B cell (primary cell): ENCODE measurements around the gene UBE2O. TPM values are rescaled to one million over a fixed set of nuclear protein-coding genes. Genes with fewer than 3 reads are reported as not detected.

Experiments
- ATAC-seq: fragments of 200-7000 bp; cut with Tn5 transposase; one replicate; pipeline ENCODE4 v1.10.0; 2021; ENCODE audit warnings: low read depth, mild to moderate bottlenecking, moderate number of reproducible peaks, moderate library complexity
- CTCF ChIA-PET: fragments of 350-600 bp; sonication (Branson Sonifier 250); formaldehyde crosslinking; loops from one replicate; lab custom pipeline; 2021; ENCODE audit warnings: antibody characterized with exemption, inconsistent platforms; lab: Charles Lee
- POLR2A ChIA-PET: fragments of 350-600 bp; sonication (Branson Sonifier 250); formaldehyde crosslinking; loops from one replicate; lab custom pipeline; 2021; ENCODE audit warnings: antibody characterized with exemption; lab: Charles Lee
- DNase-seq: peaks from one replicate; pipeline ENCODE4 v3.0.0; 2013
- H2AFZ ChIP-seq: 2 replicates; pipeline ENCODE4 v1.6.1; 2012; ENCODE audit warnings: mild to moderate bottlenecking, low read depth, low read length; ENCODE audit not compliant: insufficient read depth, poor library complexity, severe bottlenecking
- H3K27ac ChIP-seq, 2 donors: 1 replicate in 1 of 2; 2 replicates in 1 of 2; pipeline ENCODE4 v1.5.1; 2012 to 2013; ENCODE audit warnings: low read length in 2 of 2, mild to moderate bottlenecking in 2 of 2, moderate library complexity in 1 of 2
- H3K27me3 ChIP-seq, 4 experiments: fragments of 200-600 bp in 1 of 4; sonication (generic) in 1 of 4; replicated peaks in 1 of 4; 1 replicate in 2 of 4; 2 replicates in 2 of 4; pipeline versions ENCODE4 v1.6.1 to v1.7.0; 2013 to 2016; ENCODE audit warnings: low read length in 3 of 4, mild to moderate bottlenecking in 2 of 4, mixed read lengths in 1 of 4, moderate library complexity in 1 of 4; ENCODE audit not compliant: insufficient read depth in 4 of 4, control insufficient read depth in 3 of 4; ENCODE audit errors: control extremely low read depth in 1 of 4
- H3K36me3 ChIP-seq, 2 experiments: replicated peaks in 1 of 2; 1 replicate in 1 of 2; 2 replicates in 1 of 2; pipeline versions ENCODE4 v1.6.1 to v1.7.1; 2013; ENCODE audit warnings: low read length in 1 of 2; ENCODE audit not compliant: insufficient read depth in 2 of 2, control insufficient read depth in 1 of 2; ENCODE audit errors: control extremely low read depth in 1 of 2, extremely low read depth in 1 of 2
- H3K4me1 ChIP-seq, 2 donors: fragments of 200-600 bp in 1 of 2; sonication (generic) in 1 of 2; 1 replicate in 1 of 2; 2 replicates in 1 of 2; pipeline versions ENCODE4 v1.5.1 to v1.6.1; 2013 to 2017; ENCODE audit warnings: low read length in 2 of 2; ENCODE audit not compliant: control insufficient read depth in 2 of 2, insufficient read depth in 2 of 2
- H3K4me2 ChIP-seq: replicated peaks from 2 replicates; pipeline ENCODE3; 2012; ENCODE audit warnings: mild to moderate bottlenecking, low read depth, low read length; ENCODE audit not compliant: poor library complexity, severe bottlenecking
- H3K4me3 ChIP-seq, 5 experiments: fragments of 200-600 bp in 1 of 5; sonication (generic) in 1 of 5; 1 replicate in 3 of 5; 2 replicates in 2 of 5; pipeline versions ENCODE4 v1.5.1 to v1.7.0; 2011 to 2016; ENCODE audit warnings: low read length in 4 of 5, mild to moderate bottlenecking in 4 of 5, low read depth in 2 of 5, control low read depth in 1 of 5, moderate library complexity in 1 of 5; ENCODE audit not compliant: insufficient read depth in 1 of 5; ENCODE audit errors: control extremely low read depth in 1 of 5, extremely low read depth in 1 of 5
- H3K79me2 ChIP-seq: fragments of 200-600 bp; sonication (generic); one replicate; pipeline ENCODE4 v1.6.0; 2016; ENCODE audit warnings: low read length; ENCODE audit not compliant: control insufficient read depth, insufficient read depth
- H3K9ac ChIP-seq: fragments of 200-600 bp; sonication (generic); 2 replicates; pipeline ENCODE4 v1.6.1; 2017; ENCODE audit warnings: mild to moderate bottlenecking, low read length, moderate library complexity
- H3K9me3 ChIP-seq, 3 donors: one replicate each; pipeline versions ENCODE4 v1.6.1 to v1.7.1; 2013; ENCODE audit warnings: low read length in 2 of 3; ENCODE audit not compliant: control insufficient read depth in 2 of 3, insufficient read depth in 1 of 3; ENCODE audit errors: control extremely low read depth in 1 of 3
- H4K20me1 ChIP-seq: 2 replicates; pipeline ENCODE4 v1.6.0; 2012; ENCODE audit warnings: mild to moderate bottlenecking, low read length; ENCODE audit not compliant: insufficient read depth, control insufficient read depth, poor library complexity, severe bottlenecking
- H3K27ac Mint-ChIP-seq: one replicate; pipeline ENCODE4 v1.8.0; 2021; ENCODE audit warnings: mixed read lengths
- H3K27me3 Mint-ChIP-seq: one replicate; pipeline ENCODE4 v1.8.0; 2021; ENCODE audit warnings: mixed read lengths
- H3K4me1 Mint-ChIP-seq: one replicate; pipeline ENCODE4 v1.8.0; 2021; ENCODE audit warnings: mixed read lengths
- H3K4me3 Mint-ChIP-seq: one replicate; pipeline ENCODE4 v1.8.0; 2021; ENCODE audit warnings: mixed read lengths
- H3K9me3 Mint-ChIP-seq: one replicate; pipeline ENCODE4 v1.8.0; 2022; ENCODE audit warnings: mixed read lengths; ENCODE audit not compliant: insufficient read depth
- CTCF ChIP-seq: fragments of 200-600 bp; IDR thresholded peaks from one replicate; pipeline ENCODE4 v1.8.0; 2022; ENCODE audit warnings: antibody characterized with exemption, mild to moderate bottlenecking
- EZH2 ChIP-seq: IDR thresholded peaks from 2 replicates; pipeline ENCODE4 v1.6.1; 2012; ENCODE audit warnings: borderline replicate concordance, low read depth, mild to moderate bottlenecking, moderate library complexity, low read length; ENCODE audit not compliant: insufficient read depth, poor library complexity, severe bottlenecking
- WGBS: methylation state at CpG from one replicate; pipeline ENCODE4 v1.1.5; 2013; ENCODE audit warnings: missing lambda C conversion rate; ENCODE audit not compliant: insufficient coverage; 5-methylcytosine and 5-hydroxymethylcytosine counted together
- intact Hi-C: fragments of 100-400 bp; cut with micrococcal nuclease; formaldehyde crosslinking; loops from one replicate; pipeline ENCODE4 v1.10.0; 2022
- polyA plus RNA-seq: library from polyadenylated mRNA; depleted of rRNA; stranded (reverse); fragments of >200 nt; gene quantifications from 2 replicates; pipeline ENCODE4 v1.2.3, GENCODE V29; 2012
- total RNA-seq, 2 donors: library from RNA; stranded (reverse); fragments of 120-200 nt in 1 of 2; gene quantifications; 1 replicate in 1 of 2; 2 replicates in 1 of 2; pipeline versions ENCODE4 v1.2.3 to v1.2.4, GENCODE V29; 2013 to 2022

UBE2O gene
- total and polyA plus RNA-seq, 2 donors (not counting 1 experiment from before 2014, with no cell fraction given): 41.3 to 54.0 TPM

- TF ChIP-seq EZH2 (no peak), CTCF (no peak)
- CTCF ChIA-PET: interaction anchor here (1.5 to 1.6 kb wide), 2 partner anchors 12 to 40 kb away, joined by 3 to 4 read pairs; no protein-coding TSS in a partner anchor
Observed at GRCh38 chr17:76357597-76358158, 95.3 kb downstream of the UBE2O start.

GRCh38 chr17:76356803-76357456 lies 96.0 kb downstream of the UBE2O start:
- TF ChIP-seq EZH2: no peak
- TF ChIP-seq CTCF: no peak
- Histone ChIP-seq H4K20me1 (no peaks in the 10 kb centered on the region), H2AFZ (no peak overlapping the region), H3K36me3 (no peaks in the 10 kb centered on the region), H3K4me3 (no peak overlapping the region), H3K9ac (no peak overlapping the region), H3K79me2 (peaks cover 7% of the 10 kb centered on the region), H3K4me1 (peaks cover 7 to 16% of the 10 kb centered on the region in 2 donors), H3K9me3 (no peaks in the 10 kb centered on the region), H3K27me3 (no peaks in the 10 kb centered on the region), H3K4me2 (no peak overlapping the region), H3K27ac (no peak overlapping the region)
- CTCF ChIA-PET: interaction anchor here (1.5 to 1.6 kb wide), 2 partner anchors 13 to 41 kb away, joined by 3 to 4 read pairs; no protein-coding TSS in a partner anchor
- Mint-ChIP-seq H3K27ac (no peak overlapping the region), H3K4me3 (no peak overlapping the region), H3K9me3 (no peaks in the 10 kb centered on the region), H3K27me3 (no peaks in the 10 kb centered on the region), H3K4me1 (peaks cover 24% of the 10 kb centered on the region)
- no peak for DNase-seq
- WGBS: 78% methylated on average over 7 of the region's 12 CpGs
- ATAC-seq: no peak
- POLR2A ChIA-PET: interaction anchor here (0.7 kb wide), 1 partner anchor 910 kb away, joined by 6 read pairs; no protein-coding TSS in a partner anchor
- intact Hi-C loops: no loop called here

More at GRCh38 chr17:76357597-76358158, 95.3 kb downstream of the UBE2O start:
- no peak for DNase-seq
- Histone ChIP-seq H3K4me3 (no peak overlapping the region), H4K20me1 (no peaks in the 10 kb centered on the region), H3K79me2 (peaks cover 6% of the 10 kb centered on the region), H2AFZ (no peak overlapping the region), H3K4me1 (peaks cover 6 to 14% of the 10 kb centered on the region in 2 donors), H3K27ac (no peak overlapping the region), H3K27me3 (no peaks in the 10 kb centered on the region), H3K36me3 (no peaks in the 10 kb centered on the region), H3K9me3 (no peaks in the 10 kb centered on the region), H3K9ac (no peak overlapping the region), H3K4me2 (no peak overlapping the region)
- intact Hi-C loops: no loop called here
- no peak overlapping the region for H3K4me3 Mint-ChIP-seq
- H3K27me3 Mint-ChIP-seq: no peaks in the 10 kb centered on the region
- H3K27ac Mint-ChIP-seq: no peak overlapping the region
- peaks cover 19% of the 10 kb centered on the region for H3K4me1 Mint-ChIP-seq
- no peaks in the 10 kb centered on the region for H3K9me3 Mint-ChIP-seq
- POLR2A ChIA-PET: interaction anchor here (0.6 kb wide), 1 partner anchor 37 kb away, joined by 10 read pairs; no protein-coding TSS in a partner anchor
- ATAC-seq: no peak
- 98% methylated on average over 5 of the region's 6 CpGs for WGBS
